DMS 273 treated with DMSO at 0.1 percent for 48 hours (cell line): ENCODE data around the gene DLGAP4.

Source experiments
- DNase-seq: peaks from one replicate; lab custom pipeline; 2025; lab: John Stamatoyannopoulos, UW

DLGAP4 gene, protein sequence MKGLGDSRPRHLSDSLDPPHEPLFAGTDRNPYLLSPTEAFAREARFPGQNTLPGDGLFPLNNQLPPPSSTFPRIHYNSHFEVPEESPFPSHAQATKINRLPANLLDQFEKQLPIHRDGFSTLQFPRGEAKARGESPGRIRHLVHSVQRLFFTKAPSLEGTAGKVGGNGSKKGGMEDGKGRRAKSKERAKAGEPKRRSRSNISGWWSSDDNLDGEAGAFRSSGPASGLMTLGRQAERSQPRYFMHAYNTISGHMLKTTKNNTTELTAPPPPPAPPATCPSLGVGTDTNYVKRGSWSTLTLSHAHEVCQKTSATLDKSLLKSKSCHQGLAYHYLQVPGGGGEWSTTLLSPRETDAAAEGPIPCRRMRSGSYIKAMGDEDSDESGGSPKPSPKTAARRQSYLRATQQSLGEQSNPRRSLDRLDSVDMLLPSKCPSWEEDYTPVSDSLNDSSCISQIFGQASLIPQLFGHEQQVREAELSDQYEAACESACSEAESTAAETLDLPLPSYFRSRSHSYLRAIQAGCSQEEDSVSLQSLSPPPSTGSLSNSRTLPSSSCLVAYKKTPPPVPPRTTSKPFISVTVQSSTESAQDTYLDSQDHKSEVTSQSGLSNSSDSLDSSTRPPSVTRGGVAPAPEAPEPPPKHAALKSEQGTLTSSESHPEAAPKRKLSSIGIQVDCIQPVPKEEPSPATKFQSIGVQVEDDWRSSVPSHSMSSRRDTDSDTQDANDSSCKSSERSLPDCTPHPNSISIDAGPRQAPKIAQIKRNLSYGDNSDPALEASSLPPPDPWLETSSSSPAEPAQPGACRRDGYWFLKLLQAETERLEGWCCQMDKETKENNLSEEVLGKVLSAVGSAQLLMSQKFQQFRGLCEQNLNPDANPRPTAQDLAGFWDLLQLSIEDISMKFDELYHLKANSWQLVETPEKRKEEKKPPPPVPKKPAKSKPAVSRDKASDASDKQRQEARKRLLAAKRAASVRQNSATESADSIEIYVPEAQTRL

DNA sequence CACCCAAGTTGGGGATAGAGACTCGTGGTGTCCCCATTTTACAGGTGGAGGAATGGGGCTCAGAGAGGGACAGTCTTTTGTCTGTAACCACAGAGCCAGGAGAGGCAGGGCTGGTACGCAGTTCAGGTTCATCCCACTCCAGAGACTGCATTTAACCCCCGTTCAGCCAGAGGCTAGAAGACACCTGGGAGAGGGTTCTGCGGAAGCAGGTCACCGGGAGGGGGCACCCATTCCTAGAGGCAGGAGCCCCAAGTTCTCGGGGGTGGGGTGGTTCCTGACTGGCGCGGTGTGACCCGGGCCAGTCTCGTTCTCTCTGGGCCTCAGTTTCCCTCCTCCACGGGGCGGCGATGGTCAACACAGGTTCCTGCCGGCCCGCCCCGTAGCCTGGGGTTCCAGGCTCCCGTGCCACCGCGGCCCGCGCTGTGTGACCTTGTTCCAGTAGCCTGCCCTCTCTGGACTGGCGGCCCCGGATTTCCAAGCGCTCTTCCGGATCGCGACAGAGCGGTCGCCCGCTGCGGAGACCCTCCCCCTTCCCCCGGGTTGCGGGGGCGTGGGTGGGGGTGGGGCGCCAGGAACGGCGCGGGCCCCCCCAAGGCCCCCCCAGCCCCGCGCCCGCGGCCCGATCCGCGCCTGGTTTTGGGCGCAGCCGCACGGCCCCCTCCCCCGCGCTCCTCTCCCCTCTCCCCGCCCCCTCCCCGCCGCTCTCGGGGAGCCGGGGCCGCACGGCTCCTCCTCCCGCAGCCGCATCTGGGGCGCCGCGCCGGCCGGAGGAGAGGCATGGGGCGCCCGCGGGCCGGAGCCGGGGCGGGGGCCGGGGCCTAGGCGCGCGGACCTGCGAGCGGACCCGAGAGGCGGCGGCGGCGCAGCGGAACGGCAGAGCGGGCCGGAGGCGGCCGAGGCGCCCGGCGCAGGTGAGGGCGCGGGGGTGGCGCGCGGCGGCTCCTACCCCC, at the start of gene DLGAP4:
DLGAP4 (plus strand) TSS at position 738 of the 950 bp plus-strand sequence. CDS start 125,379 bp downstream, outside the sequence.
- DNase-seq = no peak

DNA sequence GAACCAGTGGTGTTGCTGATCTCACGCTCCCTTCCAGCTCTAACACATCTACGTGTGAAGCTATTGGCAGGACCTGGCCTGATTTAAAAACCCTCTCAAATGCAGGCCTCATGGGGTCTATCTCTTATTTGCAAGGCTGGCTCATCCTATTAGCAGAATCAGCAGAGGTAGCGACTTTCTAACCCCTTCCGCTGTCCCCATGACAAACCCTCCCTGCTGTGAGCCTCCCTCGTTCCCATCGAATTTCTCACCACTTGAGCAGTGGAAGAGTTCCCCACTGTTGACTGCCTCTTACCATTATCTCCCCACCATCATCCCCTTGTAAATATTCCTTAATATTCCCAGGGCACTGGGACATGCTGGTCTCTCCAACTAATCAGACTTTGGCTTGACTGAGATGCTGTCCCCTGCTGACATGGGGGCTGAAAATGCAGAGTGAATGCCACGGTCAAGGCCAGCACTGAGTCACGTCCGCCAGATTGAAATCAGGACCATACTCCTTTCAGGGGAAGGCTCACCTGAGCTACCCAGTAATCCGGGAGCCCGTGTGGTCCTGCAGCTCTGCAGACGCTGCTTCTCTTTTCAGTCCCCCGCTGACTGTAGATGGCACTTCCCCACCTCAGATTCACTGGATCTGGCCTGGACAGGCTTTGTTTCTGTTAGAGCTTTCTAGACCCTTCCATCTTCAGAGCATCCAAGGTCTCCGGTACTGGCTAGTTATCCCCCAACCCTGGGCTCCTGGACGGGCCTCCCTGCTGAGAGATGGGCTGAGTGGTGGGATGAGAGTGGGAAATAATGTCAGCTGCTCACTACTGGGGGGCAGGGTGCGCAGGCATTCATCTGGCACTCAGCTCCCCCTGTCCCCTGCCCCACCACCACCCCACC, 46.7 kb upstream of the DLGAP4 start:
- no peak for DNase-seq

DNA sequence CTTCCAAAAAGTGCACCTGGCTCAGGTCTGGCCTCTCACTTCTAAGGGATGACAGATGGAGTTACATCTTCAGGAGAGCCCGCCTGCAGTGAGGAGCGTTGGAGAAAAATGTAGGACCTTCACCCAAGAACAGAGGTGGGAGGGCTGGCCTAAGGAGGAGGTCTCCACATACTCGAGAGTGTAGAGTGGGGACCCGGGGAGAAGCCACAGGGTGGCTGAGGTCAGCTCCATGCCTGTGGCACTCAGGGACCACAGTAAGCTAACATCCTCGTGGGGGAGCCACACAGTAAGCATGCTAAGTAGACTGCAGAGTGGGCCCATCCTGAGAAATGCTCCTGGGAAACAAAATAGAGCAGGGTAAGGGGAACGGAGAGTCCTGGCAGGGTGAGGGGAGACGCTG, 45.8 kb upstream of the DLGAP4 start:
- no peak for DNase-seq

DNA sequence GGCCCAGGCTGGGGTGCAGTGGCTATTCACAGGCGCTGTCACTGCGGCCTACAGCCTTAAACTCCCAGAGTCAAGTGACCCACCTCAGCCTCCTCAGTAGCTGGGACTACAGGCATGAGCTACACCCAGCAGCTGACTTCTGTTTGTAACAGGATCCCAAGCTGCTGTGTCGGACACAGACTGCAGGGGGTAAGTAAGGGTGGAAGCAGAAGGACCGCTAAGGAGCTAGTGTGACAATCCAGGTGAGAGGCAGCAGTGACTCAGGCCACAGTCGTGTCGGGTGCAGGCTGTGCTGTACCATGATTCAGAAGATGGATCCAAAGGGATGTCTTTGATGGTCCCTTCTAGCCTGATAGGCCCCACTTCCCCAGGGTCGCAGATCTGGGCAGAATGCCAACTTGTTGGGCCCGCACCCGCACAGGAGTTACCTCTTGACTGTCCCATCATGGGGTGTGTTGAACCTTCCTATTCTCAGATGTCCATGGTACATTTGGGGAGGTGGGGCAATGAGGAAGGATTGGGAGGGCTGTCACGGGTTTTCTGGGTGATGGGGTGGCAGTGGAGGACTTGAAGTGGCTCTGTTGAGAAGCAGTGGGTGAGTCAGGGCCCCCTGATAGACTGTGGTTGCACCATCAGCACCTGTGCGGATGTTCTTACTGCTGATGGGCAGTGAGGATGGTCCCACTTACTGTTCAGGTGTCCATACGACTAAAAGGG, 44.6 kb upstream of the DLGAP4 start:
- no peak for DNase-seq

DNA sequence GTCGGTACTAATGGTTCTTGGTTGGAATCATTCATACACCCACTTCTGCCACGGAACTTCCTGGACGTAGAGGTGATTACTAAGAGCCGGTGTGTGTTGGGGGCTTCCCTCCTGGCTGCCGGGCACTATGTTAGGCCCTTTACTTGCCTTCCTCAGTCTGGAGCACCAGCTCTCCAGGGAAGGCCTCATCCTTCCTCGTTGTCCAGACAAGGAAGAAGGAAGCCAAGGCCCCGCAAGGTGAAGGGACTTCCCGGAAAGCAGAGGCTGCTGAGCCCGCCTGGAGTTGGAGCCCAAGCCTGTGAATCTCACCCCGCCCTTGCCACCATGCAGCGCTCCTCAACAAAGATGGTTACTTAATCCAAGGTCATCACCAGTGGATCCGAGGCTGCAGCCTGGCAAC, 43.7 kb upstream of the DLGAP4 start:
- no peak for DNase-seq

DNA sequence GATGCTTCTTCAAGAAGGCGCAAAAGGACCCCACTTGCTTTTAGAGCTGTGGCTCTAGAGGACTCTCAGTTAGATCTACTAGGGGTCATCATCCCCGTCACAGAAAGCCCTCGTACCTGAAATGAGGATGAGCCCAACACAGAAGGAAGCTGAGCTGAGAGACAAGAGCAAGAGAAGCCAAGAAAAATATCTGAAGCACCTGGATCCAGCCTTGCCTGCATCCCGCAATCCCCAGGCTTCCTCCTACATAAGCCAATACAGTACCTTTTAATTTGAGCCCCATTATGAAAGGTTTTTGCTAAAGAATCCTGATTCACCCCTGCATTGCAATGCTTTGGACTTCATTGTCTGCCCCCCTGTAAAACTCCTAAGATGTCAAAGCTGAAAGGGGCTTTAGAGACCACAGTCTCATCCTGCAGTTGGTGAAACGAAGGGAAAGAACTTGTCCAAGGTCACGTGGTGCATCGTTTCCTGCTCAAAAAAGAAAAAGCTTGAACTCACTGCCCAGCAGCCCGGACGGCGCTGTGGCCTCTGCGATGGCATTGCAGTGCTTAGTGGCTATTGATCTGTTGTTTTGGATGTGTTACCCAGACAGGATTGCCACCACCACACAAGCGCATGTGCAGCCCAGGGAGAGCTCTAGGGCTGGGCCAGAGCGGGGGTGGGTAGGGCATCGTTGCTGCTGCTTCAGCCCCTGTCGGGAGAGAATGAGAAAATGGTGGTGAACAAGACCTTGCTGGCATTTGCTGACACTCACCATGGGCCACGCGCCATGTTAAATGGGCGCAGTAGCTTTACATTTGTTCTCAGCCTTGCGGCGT, 41.5 kb upstream of the DLGAP4 start:
- DNase-seq = no peak

DNA sequence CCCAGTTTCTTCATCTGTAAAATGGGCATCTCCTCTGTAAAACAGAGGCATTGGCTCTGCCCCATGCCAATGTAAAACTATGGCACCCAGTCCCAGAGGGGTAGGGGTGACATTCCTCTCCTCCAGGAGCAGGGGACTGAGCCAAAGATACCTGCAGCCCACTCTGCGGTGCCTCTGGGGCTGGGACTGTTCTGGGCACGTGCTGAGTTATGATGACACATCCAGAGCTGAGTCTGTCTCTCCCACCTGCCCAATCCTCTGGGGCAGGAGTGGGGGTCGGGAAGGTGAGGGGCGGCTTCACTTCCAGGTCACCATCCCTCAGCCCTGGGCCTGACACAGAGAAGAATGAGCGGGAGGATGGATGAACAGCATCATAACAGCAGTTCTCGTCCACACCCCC, 40.0 kb upstream of the DLGAP4 start:
- DNase-seq = no peak

DNA sequence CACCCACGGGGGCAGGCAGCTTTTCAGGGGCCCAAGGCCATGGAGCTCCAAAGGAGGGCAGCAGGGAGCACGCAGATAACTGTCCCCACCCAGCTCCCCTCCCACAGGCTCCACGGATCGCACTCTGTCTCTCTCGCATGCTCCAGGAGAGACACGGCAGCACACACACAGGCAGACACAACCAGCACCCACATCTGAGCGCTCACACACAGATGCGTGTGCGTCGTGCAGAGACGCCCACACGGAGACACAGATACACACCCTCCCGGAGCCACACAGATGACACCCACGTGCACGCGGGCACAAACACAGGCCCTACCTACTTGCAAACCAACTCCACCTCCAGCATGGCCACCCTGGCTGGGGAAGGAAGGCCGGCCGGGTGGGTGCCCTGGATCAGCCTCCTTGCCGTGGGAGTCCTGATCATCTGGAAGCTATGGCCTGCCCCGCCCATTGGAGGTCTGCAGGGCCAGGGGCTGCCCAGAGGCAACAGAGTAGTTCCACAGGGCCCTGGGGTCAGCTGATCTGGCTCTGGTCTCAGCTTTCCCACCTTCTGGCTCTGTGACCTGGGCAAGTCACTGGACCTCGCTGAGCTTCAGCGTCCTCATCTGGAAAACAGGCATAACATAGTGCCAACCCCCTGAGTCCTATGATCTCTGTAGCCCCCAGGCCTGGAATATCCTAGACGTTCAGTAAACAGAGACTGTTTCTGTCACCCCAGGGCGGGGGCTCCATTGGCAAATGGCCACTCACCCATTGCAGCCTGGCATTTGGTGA, 38.3 kb upstream of the DLGAP4 start:
- DNase-seq = no peak

DNA sequence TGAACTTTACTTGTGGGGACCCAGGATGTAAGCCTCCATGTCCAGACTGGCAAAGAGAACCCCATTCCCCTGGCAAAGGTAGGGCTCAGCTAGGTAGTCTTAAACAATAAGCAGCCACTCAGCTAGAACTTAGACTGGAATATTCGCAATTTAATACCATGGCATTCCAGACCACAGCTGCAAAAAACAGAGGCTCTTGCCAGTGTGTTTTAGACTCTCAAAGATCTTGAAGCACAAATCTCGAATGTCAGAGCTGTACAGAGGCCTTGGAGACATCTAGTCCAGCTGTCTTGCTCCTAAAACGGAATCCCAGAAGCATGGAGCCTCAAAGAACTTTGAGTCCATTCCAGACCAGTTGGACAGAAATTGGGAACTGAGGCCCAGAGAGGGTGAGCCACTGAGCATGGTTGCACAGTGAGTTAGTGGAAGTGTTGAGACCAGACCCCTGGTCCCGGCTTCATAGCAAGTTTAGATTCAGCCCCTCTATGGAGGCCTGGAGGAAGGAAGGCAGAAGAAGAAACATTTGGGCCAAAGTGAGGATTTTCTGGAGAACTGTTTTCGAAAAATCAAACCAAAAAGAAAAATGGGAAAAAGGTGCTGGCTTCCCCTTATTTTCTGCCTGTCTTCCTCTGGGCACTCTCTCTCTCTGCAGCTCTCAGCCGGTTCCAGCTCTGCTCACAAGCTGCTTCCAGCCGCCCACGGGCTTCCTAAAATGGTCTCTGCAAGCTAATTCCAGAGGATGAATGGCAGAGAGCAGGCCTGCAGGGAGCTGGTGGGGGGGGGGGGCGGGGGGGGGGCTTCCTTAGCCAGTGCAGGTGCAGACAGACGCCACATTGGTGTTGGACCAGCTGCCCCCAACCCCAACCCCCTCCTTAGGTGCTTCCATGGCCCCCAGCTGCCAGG, 37.4 kb upstream of the DLGAP4 start:
- DNase-seq = no peak

DNA sequence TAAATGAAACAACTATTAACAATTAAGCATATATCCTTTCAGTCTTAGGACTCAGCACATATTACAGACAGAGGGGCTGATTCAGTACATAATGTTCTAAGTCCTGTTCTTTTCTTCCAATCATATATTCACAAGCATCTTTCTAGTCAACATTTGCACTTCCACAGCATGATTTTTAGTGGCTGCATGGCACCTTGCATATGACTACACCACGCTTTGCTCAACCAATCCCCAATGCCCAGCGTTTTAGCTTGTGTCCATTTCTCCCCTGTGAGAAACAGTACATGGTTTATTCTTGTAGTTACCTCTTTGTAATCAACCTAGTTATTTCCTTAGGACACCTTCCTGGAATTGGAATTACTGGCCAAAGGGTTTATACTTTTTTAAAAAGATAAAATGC, 36.6 kb upstream of the DLGAP4 start:
- DNase-seq = no peak

DNA sequence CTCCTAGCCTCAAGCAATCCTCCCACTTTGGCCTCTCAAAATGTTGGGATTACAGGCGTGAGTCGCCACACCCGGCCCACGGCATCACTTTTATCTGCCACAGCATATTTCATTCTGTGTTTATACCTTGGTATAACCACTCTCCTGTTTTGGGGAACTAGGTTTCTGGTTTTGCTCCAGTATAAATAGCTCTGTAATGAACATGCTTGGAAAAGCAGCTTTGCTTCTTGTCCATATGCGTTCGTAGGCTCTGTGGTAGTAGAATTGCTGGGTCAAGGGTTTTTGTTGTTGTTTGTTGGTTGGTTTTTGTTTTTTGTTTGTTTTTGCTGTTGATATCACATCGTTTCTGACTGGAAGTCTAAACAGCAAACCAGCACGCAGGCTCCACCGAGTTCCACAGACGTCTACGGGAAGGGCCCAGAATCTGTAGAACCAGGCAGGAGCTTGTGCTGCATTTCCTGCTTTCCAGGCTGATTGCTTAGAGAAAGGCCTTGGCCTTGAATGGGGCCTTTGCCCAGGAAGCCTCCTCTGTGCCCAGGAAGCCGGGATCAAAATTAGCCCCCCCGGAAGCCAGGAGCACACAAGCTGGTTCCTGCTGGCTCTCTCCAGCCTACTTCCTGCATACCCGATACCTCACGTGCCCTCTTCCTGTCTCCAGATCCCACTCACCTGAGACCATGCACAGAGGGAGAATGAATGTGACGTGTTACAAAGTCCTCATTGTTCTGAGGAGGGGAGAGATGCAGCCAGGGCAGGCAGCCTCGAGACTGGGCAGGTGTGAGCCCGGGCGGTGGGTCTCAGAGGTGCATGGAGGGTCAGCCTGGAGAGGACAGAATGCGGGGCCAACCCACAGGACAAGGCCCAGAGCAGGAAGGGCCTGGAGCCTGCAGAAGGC, 35.1 kb upstream of the DLGAP4 start:
- no peak for DNase-seq

DNA sequence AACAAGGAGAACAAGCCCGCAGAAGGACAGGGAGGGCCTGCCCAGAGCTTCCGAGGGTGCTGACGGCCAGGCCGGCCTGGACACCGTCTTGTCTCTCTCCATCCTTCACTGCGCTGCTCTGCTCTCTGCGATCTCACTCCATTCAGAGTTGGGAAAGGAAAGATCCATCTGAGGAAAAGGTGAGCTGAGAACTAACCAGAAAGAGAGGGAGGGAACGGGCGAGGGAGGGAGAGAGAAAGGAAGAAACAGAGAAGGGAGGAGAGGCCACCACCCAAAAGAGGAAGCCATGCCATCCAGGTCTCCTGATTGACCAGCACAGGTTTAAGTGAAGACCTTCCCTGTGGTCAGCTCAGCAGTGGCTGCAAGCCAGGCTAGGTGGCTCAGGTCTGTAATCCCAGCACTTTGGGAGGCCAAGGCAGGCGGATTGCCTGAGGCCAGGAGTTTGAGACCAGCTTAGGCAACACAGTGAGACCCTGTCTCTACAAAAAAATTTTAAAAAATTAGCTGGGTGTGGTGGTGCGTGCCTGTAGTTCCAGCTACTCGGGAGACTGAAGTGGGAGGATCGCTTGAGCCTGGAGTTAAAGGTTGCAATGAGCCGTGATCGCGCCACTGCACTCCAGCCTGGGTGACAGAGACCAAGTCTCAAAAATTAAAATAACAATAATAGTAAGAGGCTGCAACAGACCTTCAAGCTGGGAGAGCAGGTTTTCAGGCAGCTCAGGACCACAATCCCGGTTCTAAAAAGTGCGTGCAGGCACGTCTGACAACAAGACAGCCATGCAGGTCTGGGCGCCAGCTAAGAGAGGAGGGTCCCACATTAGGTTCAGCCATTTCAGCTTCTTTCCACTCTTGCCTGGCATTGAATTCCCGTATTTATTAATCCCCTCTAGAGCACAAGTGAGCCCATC, 34.2 kb upstream of the DLGAP4 start:
- DNase-seq = no peak

DNA sequence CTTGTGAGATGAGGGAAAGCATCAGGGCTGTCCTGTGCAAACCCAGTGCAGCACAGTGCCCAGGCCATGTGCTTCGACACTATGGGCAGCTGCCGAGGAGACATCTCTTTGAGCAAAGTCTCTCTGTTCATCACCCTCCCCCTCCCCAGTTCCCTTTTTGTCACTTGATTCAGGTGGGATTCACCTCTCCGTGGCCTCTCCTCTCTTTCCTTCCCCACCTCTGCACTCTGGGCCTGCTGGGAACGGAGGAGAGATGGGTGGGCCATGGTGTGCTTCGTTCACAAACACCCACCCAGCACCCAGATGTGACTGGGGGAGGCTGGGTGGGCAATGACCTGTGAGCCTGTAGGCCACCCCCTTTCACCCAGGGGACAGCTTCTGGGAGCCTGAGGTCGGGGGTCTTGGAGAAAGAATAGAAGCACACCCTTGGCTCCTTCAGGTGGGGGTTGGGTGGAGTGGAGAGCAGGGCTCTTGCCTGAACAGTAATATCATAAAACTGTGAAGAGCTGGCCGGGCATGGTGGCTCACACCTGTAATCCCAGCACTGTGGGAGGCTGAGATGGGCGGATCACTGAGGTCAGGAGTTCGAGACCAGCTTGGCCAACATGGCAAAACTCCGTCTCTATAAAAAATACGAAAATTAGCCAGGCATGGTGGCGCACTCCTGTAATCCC, 33.5 kb upstream of the DLGAP4 start:
- no peak for DNase-seq

DNA sequence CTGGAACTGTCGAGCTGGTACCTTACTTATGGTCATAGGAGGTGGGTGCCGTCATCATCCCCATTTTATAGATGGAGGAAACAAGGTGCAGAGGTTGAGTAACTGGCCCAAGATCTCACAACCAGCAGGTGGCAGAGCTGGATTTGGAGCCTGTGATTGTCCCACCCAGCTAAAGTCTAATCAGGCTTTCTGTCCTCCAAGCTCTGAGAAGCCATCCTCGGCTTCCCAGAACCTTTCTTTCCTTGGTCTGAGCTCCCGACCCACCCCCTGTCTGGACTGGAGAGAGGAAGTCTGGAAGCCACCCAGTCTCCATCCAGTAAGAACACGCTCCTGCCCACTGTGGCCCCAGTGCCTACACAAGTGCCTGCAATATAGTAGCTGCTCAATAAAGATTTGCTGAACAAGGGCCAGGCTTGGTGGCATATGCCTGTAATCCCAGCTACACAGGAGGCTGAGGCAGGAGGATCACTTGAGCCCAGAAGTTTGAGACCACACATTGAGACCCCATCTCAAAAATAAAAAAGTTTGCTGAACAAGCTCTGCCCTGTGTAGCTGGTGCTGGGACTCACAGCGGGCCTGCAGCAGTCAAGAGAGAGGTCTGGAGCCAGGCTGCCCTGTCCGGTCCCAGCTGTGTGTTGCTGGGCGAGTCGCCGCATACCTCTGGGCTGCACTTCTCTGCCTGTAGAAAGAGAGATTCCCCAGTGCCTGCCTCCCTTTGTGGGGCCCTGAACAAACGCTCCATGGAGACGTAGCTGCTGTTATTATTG, 32.5 kb upstream of the DLGAP4 start:
- no peak for DNase-seq
